AG20443 (cell line): Measurements from ENCODE around the gene ZNF444.
"Not testable (repeated sequence)": the region's sequence is repeated elsewhere in the genome, so short reads cannot be mapped to it uniquely, and the experiment has no call there.

Source experiments
- DNase-seq: peaks from one replicate; pipeline ENCODE4 v3.0.0; 2012; ENCODE audit warnings: low spot score, mixed read lengths

Gene ZNF444

DNA sequence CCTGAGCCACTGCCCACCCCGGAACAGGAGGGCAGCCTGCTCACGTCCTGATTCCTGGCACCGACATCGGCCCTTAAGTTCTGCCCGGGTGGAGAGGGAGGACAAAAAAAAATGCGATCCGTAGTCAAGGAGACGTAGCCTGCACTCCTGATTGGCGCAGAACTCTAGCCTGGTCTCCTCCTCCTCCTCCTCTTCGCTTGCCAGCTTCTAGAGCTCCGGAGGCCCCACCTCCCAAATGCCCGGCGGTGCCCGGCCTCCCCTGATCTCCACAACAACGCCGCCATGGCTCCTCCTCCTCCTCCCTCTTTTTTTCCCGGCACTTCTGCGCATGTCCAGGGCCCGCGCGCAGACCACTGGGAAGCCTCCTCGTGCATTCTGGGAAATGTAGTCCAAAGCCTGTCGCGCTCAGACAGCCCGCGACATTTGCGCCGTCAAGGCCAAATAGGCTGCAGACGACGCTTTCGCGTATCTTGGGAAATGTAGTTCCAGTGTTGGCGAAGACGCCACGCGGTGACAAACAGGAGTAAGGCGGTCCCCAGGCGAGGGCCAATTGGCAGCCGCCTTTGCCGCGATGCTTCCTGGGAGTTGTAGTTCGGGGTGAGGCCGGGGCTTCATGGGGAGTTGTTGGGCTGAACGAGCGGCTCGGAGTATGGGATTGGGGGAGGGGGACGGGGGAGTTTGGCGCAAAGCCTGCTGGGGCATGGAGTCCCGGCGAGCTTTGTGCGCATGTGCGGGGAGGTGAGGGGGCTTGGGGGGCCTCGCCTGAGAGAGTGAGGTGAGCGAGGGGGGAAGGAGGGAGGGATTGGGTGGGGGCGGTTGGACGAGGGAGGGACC is at the start of gene ZNF444:
ZNF444 (plus strand) TSS at position 705 of the 834 bp plus-strand sequence. CDS start 5,625 bp downstream, outside the sequence.
- peak; percentile 99 for DNase-seq

DNA sequence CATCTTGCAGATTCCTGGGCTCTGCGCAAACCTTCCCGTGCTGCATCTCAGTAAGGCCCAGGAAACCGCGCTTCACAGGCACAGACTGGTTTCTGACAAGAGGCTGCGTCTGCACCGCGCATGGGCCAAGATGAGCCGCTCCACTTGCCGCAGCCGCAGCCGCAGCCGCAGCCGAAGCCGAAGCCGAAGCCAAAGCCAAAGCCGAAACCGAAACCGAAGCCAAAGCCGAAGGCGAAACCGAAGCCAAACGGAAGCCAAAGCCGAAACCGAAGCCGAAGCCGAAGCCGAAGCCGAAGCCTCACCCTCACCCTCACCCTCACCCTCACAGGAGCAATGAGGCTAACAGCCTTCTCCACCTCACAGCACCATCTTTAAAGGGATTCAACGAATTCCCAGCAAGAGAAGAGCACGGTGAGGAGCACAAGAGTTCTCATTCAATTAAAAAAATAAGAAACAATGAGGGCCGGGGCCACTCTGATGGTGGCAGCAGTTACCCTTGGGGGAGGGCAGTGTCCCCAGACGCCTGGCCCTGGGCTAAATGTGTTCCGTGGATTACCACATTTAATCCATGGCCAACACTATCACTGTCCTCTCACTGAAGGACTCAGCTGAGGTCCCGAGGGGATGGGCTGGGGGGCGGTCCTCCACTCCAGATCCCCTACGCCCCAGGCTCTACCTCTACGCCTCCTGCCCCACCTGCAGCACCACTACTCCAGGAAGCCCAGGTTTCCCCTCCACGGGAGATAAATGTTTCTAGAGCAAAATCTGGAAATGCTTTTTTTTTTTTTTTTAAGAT is 49.1 kb upstream of the ZNF444 start:
- no peak for DNase-seq

DNA sequence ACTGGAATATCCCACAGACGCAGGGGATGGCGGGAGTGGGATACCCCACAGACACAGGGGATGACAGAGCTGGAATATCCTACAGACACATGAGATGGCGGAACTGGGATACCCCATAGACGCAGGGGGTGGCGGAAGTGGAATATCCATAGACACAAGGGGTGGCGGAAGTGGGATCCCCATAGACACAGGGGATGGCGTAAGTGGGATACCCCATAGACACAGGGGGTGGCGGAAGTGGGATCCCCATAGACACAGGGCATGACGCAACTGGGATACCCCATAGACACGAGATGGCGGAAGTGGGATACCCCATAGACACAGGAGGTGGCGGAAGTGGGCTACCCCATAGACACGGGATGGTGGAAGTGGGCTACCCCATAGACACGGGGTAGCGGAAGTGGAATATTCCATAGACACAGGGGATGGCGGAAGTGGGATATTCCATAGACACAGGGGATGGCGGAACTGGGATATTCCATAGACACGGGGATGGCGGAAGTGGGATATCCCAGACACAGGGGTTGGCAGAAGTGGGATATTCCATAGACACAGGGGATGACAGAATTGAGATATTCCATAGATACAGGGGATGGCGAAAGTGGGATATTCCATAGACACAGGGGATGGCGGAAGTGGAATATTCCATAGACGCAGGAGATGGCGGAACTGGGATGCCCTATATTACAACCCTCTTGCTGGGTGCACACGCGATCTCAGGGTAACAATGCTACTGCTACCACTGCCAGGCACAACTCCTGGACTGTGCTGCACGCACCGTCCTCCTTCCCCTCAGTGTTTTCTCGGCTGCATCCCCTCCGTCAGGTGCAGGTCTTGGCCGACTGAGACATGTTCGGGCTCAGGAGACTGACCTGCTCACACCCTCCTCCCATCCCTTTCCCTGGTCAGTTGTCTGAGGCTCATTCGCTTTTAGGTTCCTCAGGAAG is 48.1 kb upstream of the ZNF444 start:
- no peak for DNase-seq

DNA sequence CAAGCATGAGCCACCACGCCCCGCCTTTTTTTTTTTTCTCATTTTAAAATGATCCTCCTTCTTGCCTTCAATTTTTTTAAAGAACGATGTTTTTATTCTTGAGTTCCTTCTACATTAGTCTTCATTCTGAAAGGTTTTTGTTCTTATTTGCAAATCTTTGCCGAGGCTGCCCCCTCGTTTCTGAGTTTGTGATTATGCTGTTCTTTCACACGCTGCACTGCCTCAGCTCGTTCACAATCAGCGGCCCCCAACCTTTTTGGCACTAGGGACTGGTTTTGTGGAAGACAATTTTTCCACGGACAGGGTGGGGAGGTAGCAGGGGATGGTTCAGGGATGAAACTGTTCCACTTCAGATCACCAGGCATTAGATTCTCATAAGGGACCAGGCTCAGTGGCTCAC is 46.6 kb upstream of the ZNF444 start:
- no peak for DNase-seq

DNA sequence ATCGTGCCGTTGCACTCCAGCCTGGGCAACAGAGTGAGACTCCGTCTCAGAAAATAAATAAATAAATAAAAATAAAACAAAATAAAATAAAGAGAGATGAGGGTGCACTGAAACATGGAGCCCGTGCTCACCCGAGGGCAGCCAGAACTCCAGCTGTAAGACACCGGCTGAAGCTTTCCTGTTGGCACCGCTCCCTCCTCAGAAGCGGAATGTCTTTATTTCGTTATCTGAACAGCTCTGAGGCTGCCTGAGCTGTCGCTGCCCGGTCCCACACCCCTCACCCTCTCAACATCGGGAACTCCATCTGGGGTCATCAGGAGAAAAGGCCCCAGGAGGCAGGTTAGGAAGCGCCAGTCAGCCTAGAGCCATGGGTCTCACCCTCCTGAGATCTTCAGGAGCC is 44.4 kb upstream of the ZNF444 start:
- DNase-seq: no peak

DNA sequence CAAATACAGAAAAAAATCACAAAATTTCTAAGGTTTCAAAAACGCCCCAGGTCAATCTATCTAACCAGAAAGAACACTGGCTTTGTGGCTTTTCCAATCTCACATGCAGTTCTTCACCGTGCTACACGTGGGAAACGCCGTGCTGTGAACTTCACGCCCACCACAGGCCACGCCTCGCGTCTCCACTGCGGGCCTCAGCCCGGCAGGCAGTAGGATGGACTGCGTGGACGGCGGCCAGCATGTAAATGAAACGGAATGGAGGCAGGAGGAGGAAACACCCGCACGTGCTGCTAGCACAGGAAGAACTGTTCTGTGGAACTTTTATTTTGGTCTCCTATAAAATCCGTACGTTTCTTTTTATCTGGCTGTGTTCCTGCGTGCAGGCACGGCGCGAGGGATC is 43.8 kb upstream of the ZNF444 start:
- DNase-seq: no peak

DNA sequence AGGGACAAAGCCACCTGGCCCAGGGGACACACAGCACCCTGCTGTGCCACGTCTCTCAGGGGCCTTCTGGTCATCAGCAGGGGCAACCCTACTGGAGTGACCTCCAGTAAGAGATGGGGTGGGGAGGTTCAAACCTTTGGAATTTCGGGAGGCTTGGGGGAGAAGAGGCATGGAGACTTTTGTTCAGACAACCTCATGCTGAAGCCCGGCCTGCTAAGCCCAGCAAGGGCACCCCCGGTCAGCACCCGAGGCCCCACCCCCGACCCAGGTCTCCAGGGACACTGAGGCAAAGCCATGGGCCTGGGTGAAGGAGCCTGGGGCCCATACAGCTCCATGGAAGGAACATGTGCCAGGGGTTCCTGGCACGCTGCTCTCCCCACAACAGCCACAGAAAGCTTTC is 43.3 kb upstream of the ZNF444 start:
- DNase-seq: no peak

DNA sequence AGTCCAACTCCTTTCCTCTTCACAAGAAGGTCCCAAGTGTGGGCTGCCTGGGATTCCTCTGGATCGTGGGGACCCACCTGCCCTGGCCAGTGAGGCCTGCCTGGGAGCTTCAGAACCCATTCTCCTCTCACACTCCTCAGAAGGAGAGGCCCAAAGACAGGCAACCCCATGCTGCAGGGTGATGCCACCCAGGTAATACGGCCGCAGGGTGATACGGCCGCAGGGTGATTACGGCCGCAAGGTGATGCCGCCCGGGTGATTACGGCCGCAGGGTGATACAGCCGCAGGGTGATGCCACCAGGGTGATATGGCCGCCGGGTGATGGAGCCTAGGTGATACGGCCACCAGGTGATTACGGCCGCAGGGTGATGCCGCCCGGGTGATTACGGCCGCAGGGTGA is 42.9 kb upstream of the ZNF444 start:
- DNase-seq: not testable (repeated sequence)

DNA sequence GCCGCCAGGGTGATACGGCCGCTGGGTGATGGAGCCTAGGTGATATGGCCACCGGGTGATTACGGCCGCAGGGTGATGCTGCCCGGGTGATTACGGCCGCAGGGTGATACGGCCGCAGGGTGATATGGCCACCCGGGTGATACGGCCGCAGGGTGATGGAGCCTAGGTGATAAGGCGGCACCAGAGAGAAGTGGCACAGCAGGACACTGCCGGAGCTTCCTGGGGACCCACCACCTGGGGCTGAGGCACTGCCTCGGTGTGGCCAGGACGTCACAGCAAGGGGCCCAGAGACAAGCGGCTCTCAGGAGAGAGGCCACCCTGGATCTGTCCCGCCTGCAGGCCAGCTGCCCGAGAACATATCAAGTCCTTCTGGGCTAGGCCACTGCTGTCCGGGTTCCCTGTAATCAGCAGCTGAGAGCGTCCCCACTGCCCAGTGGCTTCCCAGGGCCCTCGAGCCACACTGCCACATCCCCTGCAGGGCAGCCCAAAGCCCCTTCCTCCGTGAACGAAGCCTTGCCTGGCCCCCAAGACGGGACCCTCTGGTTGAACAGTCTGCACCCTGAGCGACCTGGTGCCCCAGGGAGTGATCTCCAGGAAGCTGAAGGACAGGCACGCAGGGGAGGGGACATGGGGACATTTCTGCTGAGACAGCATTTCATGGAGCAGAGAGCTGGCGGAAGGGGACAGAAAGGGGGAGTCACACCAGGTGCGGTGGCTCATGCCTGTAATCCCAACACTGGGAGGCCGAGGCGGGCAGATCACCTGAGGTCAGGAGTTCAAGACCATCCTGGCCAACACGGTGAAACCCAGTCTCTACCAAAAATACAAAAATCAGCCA is 42.1 kb upstream of the ZNF444 start:
- DNase-seq: no peak

DNA sequence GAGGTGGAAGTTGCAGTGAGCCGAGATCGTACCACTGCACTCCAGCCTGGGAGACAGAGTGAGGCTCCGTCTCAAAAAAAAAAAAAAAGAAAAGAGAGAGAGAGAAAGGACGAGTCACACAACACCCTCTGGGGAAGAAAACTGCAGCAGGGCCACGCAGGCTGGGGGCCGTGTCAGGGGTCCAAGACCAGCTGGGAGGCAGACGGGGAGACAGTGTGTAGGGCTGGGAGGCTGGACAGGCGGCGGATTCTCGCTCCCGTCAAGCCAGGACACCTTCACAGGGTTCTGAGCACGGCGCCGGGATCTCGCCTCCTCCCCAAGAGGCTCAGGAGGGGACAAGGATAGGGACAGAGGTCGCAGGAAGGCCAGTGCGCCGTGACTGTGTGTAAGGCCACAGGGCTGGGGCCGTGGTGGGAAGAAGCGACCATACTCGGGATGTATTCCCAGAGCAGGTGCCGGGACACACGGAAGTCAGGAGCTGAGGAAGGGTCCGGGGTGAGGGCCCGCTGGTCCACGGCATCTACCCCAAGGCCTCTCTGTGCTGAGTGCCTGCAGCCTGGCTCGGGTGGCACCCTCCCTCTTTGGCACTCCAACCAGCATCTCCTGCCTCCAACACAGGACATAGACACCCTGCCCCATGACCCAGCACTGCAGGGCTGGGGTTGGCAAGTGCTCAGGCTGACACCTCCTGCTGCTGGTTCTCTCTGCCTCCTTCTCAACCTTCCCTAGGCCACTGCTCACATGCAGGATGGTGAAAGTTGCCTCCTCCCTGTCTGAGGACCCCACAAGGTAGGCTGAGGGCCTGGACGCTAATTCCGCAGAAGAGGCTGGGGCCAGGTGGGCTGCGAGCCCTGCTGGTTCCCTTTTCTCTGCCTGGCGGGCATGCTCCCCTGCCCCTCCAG is 41.2 kb upstream of the ZNF444 start:
- DNase-seq: no peak

DNA sequence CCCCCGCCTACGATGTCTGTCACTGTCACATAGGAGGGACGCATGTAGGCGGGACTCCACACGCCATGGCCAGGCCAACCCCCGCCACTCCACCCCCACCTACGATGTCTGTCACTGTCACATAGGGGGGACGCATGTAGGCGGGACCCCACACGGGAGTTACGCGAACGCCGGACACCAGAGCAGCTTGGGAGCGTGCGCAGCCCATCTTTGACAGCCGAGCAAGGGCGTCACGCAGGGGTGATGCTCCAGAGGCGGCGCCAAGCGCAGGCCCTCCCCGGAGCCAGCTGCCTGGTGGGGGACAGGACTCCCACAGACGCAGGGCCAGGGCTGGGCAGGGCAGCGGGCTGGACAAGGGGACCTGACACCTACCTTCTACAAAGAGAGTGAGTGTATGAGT is 40.0 kb upstream of the ZNF444 start:
- no peak for DNase-seq

DNA sequence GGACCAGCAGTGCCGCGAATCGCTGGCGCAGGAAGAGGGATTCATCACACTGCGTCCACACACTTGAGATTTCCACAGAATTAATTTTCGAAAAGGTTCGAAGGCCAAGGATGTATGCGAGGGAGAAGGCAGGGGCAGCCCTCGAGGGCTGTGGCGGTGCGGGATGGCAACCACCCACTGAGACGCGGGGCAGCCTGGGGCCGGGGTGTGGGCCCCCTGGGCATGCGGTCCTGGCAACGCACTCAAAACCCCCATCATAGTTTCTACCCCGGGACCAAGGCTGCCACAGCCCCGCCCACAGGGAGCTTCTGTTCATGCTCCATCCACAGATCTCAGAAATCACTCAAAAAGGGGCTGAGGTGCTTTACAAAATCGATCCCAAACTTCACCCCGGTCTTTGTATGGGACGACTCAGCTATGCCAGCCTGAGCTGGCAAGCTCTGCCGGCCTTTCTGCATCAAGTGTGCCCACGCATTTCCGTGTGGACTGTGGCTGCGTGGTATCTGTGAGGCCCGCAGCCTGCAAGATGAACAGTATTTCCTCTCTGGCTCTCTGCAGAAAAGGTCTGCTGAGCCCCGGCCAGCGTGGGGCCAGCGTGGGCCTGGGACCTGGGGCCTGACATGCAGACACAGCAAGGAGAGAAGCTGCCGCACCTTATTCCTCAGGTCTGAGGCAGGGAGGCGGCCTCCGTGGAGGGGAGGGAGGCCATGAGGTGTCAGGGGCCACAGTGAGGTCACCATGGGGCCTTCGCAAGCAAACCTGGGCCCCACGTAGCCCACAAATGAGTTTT is 39.1 kb upstream of the ZNF444 start:
- no peak for DNase-seq

DNA sequence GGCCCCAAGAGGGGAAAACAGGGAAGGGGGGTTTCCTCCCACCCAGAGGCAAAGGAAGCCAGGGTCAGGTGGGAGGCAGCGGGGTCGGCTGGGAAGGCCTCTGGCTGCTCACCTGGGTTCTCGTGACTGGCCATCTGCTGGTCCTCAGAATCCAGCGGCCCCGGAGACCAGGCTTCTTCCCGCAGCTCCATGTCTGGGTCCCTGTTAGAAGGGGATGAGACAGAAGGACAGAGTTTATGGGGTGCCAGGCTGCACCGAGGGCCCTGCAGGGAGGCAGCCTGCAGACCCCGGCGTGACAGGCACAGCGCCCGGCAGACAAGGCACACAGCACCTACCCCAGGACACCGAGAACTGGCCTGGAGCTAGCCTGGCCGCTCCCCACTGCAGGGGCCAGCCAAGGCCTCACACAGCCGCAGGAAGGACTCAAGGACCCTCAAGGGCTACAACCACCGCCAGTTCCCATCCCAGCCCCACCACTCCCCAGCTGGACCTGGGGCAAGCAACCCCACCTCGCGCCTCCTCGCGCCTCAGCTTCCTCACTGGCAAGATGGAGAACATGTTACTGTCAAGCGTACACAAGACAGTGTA is 38.0 kb upstream of the ZNF444 start:
- no peak for DNase-seq

DNA sequence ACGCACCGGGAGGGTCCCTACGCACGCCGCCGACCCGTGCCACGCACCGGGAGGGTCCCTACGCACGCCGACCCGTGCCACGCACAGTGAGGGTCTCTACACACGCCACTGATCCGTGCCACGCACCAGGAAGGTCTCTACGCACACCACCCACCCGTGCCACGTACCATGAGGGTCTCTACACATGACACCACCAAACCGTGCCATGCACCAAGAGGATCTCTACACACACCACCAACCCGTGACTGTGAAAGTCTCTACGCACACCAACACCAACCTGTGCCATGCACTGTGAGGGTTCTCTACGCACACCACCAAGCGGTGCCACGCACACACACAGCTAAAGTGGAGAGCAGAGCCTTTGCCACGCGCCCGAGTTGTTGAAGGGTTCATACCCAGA is 36.7 kb upstream of the ZNF444 start:
- no peak for DNase-seq

DNA sequence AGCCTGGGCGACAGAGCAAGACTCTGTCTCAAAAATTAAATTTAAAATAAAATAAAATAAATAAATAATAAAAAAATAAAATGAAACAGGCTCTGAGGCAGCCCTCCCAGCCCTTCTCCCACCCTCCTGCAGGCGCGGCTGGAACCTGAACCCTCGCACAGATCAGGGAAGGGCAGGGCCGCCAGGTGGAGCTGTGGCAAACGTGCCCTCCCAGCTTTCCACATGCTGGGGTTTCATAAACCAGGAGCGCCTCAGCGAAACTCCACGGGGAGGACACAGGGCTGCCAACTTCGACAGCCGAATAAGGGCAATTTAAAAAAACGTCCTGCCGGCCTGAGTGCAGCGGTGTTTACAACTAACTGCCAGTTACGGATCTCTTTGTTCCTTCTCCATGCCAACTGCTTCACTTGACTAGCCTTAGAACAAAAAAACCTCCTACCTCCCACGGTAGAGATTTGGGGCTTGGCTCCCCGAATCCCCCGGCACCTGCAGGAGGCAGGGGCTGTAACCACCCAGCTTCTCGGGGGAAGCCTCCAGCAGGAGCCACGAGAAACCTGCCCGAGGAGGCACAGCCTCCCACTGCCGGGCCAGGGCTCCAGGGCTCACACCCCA is 35.9 kb upstream of the ZNF444 start:
- DNase-seq: peak; percentile 79

DNA sequence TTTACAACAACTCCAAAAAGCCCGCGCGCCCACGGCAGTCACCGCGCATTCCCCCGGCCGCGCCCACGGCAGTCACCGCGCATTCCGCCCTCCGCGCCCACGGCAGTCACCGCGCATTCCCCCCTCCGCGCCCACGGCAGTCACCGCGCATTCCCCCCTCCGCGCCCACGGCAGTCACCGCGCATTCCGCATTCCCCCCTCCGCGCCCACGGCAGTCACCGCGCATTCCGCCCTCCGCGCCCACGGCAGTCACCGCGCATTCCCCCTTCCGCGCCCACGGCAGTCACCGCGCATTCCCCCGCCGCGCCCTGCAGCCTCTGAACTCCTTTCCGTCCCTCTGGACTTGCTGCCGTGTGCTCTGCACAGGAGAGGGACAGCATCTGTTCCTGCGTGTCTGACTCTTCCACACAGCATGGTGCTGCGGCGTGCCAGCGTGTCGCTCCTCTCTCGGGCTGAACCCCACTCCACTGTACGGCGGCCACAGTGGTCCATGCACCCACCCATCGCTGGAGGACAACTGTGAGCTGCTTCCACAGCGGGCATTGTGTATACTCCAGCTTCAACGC is 35.2 kb upstream of the ZNF444 start:
- not testable (repeated sequence) for DNase-seq

DNA sequence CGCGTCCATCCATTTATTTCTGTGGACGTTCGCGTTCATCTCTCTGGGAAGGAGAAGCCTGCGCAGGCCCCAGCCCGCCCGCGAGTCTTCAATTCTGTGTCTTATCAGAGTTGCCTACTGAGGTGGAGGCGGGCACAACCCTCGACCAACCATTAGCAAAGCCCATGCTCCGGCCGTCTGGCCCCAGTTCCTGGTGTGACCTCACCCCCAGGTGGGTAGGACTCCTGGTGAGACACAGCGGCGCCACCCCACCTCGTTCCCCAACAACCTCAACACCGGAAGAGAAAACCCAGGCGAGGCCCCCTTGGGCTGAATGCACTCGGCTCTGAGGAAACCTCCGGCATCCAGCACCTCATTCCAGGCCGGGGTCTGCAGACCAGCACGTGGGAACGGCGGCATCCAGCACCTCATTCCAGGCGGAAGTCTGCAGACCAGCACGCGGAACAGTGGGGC is 34.7 kb upstream of the ZNF444 start:
- DNase-seq: no peak

DNA sequence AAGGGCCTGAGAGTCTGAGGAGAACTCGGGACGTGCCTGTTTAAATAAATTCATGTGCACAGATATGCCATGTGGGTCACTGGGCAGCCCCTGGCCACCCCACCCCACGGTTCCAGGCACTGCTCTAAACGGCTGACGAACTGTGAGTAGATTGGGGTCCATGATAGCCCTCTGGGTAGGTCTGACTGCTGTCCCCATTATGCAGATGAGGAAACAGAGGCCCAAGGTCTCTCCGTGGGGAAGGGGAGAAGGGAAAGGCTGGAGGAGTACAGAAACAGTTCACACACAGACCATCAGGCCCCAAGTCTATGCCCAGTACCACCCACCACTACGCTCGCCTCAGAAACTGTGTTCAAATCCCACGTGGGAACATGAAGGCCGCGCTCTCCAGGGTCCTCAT is 34.1 kb upstream of the ZNF444 start:
- no peak for DNase-seq
